SK-N-SH treated with all-trans-retinoic acid at 6 μM for 48 hours (cell line): ENCODE measurements around the gene TJP3.

Experiments
- ATAC-seq: fragments of 200-7000 bp; cut with Tn5 transposase; 3 replicates; pipeline ENCODE4 v1.9.1; 2020; ENCODE audit warnings: mild to moderate bottlenecking, moderate library complexity
- BACH2 ChIP-seq: fragments of 250-450 bp; sonication (Bioruptor Pico); IDR thresholded peaks from 2 replicates; pipeline ENCODE4 v1.9.0; 2021; ENCODE audit warnings: mild to moderate bottlenecking, borderline replicate concordance
- CREB5 ChIP-seq: fragments of 250-450 bp; sonication (Bioruptor Pico); IDR thresholded peaks from 2 replicates; pipeline ENCODE4 v1.5.1; 2020; ENCODE audit warnings: low read depth, mild to moderate bottlenecking, moderate library complexity
- CSDC2 ChIP-seq: fragments of 250-450 bp; sonication (Bioruptor Pico); IDR thresholded peaks from 2 replicates; pipeline ENCODE4 v1.5.0; 2020; ENCODE audit warnings: mild to moderate bottlenecking, moderate library complexity
- CSRNP3 ChIP-seq: fragments of 250-450 bp; sonication (Bioruptor Pico); IDR thresholded peaks from 2 replicates; pipeline ENCODE4 v1.5.1; 2021; ENCODE audit warnings: mild to moderate bottlenecking, moderate library complexity
- ESRRG ChIP-seq: fragments of 250-450 bp; sonication (Bioruptor Pico); IDR thresholded peaks from 2 replicates; pipeline ENCODE4 v1.6.1; 2021; ENCODE audit warnings: mild to moderate bottlenecking
- GLIS3 ChIP-seq: fragments of 250-450 bp; sonication (Bioruptor Pico); IDR thresholded peaks from 2 replicates; pipeline ENCODE4 v1.5.0; 2020; ENCODE audit warnings: mild to moderate bottlenecking, moderate library complexity
- ISL1 ChIP-seq: fragments of 250-450 bp; sonication (Bioruptor Pico); IDR thresholded peaks from 2 replicates; pipeline ENCODE4 v2.1.2; 2022; ENCODE audit warnings: mild to moderate bottlenecking, moderate library complexity
- OSR1 ChIP-seq: fragments of 250-450 bp; sonication (Bioruptor Pico); IDR thresholded peaks from 2 replicates; pipeline ENCODE4 v1.8.0; 2022; ENCODE audit warnings: moderate library complexity, mild to moderate bottlenecking, inconsistent platforms
- PATZ1 ChIP-seq: fragments of 250-450 bp; sonication (Bioruptor Pico); IDR thresholded peaks from 2 replicates; pipeline ENCODE4 v1.8.0; 2020; ENCODE audit warnings: mild to moderate bottlenecking, moderate library complexity, borderline replicate concordance
- POU6F1 ChIP-seq: fragments of 250-450 bp; sonication (Bioruptor Pico); IDR thresholded peaks from 2 replicates; pipeline ENCODE4 v1.8.0; 2021; ENCODE audit warnings: low read depth, mild to moderate bottlenecking, moderate library complexity, borderline replicate concordance
- RARB ChIP-seq: fragments of 250-450 bp; sonication (Bioruptor Pico); IDR thresholded peaks from 2 replicates; pipeline ENCODE4 v1.8.0; 2021; ENCODE audit warnings: mild to moderate bottlenecking, moderate library complexity
- SNAI2 ChIP-seq: fragments of 250-450 bp; sonication (Bioruptor Pico); IDR thresholded peaks from 2 replicates; pipeline ENCODE4 v1.5.0; 2020; ENCODE audit warnings: mild to moderate bottlenecking, moderate library complexity
- TCF4 ChIP-seq: fragments of 250-450 bp; sonication (Bioruptor Pico); IDR thresholded peaks from 2 replicates; pipeline ENCODE4 v1.8.0; 2021; ENCODE audit warnings: mild to moderate bottlenecking, moderate library complexity, borderline replicate concordance
- TSHZ2 ChIP-seq: fragments of 250-450 bp; sonication (Bioruptor Pico); IDR thresholded peaks from 2 replicates; pipeline ENCODE4 v1.5.0; 2020; ENCODE audit warnings: mild to moderate bottlenecking, moderate library complexity
- ZC3H10 ChIP-seq: fragments of 250-450 bp; sonication (Bioruptor Pico); IDR thresholded peaks from 2 replicates; pipeline ENCODE4 v1.5.1; 2021; ENCODE audit warnings: mild to moderate bottlenecking, moderate library complexity
- ZFP3 ChIP-seq: fragments of 250-450 bp; sonication (Bioruptor Pico); IDR thresholded peaks from 2 replicates; pipeline ENCODE4 v1.5.0; 2020; ENCODE audit warnings: mild to moderate bottlenecking, moderate library complexity
- ZFP30 ChIP-seq: fragments of 450-650 bp; formaldehyde crosslinking; IDR thresholded peaks from 2 replicates; pipeline ENCODE4 v1.5.0; 2022; ENCODE audit warnings: mild to moderate bottlenecking, moderate library complexity
- ZNF565 ChIP-seq: fragments of 450-650 bp; formaldehyde crosslinking; conservative IDR thresholded peaks from 2 replicates; pipeline ENCODE4 v1.5.0; 2020; ENCODE audit warnings: low read depth, mild to moderate bottlenecking, moderate library complexity
- ZNF70 ChIP-seq: fragments of 450-650 bp; formaldehyde crosslinking; IDR thresholded peaks from 2 replicates; pipeline ENCODE4 v1.5.0; 2020; ENCODE audit warnings: mild to moderate bottlenecking, moderate library complexity
- ZNF8 ChIP-seq: fragments of 450-650 bp; formaldehyde crosslinking; IDR thresholded peaks from 2 replicates; pipeline ENCODE4 v1.5.0; 2020; ENCODE audit warnings: mild to moderate bottlenecking, moderate library complexity

TJP3 gene

GRCh38 chr19:3748965-3749364, 40.8 kb downstream of the TJP3 start:
- TF ChIP-seq TSHZ2 (CRISPR knock-in tag) (no peak), GLIS3 (CRISPR knock-in tag) (no peak), OSR1 (CRISPR knock-in tag) (no peak), RARB (no peak), POU6F1 (no peak), PATZ1 (CRISPR knock-in tag) (no peak), ZNF8 (CRISPR knock-in tag) (no peak), SNAI2 (CRISPR knock-in tag) (no peak)
- ATAC-seq, result no peak

GRCh38 chr19:3750211-3750610, 42.0 kb downstream of the TJP3 start:
- no peak for ATAC-seq
- TF ChIP-seq ISL1 (CRISPR knock-in tag) (no peak), OSR1 (CRISPR knock-in tag) (no peak), TCF4 (CRISPR knock-in tag) (no peak), ZFP3 (CRISPR knock-in tag) (peak; percentile 99)

- TF ChIP-seq CSRNP3, result no peak
- TF ChIP-seq CSDC2 (CRISPR knock-in tag), result no peak
- TF ChIP-seq ZNF8 (CRISPR knock-in tag), result no peak
- no peak for TF ChIP-seq GLIS3 (CRISPR knock-in tag)
- no peak for ATAC-seq
Observed at GRCh38 chr19:3751236-3751635, 43.1 kb downstream of the TJP3 start.

GRCh38 chr19:3752492-3752891, 44.3 kb downstream of the TJP3 start:
- TF ChIP-seq CSRNP3 (no peak), ZC3H10 (CRISPR knock-in tag) (no peak), BACH2 (CRISPR knock-in tag) (no peak), ESRRG (CRISPR knock-in tag) (no peak), ZNF565 (CRISPR knock-in tag) (no peak), ZFP30 (CRISPR knock-in tag) (no peak), ZFP3 (CRISPR knock-in tag) (no peak), CREB5 (CRISPR knock-in tag) (no peak), ZNF70 (CRISPR knock-in tag) (no peak), PATZ1 (CRISPR knock-in tag) (no peak)
- ATAC-seq, result no peak
